HG02970 (cell line): ENCODE results near the gene SERPINA6.
"Not testable (repeated sequence)": the region's sequence is repeated elsewhere in the genome, so short reads cannot be mapped to it uniquely, and the experiment has no call there.

Experiments
- ATAC-seq: cut with Tn5 transposase; IDR thresholded peaks from one replicate; pipeline ENCODE4 v1.9.1; 2021; ENCODE audit warnings: mild to moderate bottlenecking, moderate library complexity, moderate number of reproducible peaks; ENCODE audit not compliant: unreplicated experiment, low FRiP score

Gene SERPINA6

DNA sequence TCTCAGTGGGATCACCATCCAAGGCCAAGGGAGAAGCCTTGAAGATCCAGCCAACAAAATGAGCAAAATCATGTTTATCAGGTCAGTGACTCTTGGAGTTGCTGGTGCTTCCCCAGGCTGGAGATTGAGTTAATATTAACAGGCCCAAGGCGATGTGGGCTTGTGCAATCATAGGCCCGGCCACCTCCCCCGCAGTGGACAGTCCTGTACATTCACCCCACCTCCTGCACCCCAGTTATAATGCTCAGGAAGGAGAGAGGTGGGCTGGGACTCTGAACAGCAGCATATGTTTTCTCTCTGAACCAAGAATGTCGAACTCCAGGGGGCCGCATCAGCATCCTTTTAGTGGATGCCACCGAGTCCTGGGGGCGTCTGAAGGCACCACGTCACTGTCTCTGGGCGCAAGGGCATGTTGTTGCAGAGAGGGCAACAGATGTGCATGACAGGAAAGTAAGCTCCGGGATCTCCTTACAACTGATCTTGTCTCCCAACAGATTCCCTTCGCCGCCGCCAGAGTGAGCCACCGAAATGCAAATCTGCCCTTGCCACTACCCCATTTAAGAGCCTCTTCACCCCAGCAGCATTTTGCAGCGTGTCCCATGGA is 32.2 kb upstream of the SERPINA6 start:
- ATAC-seq = no peak

DNA sequence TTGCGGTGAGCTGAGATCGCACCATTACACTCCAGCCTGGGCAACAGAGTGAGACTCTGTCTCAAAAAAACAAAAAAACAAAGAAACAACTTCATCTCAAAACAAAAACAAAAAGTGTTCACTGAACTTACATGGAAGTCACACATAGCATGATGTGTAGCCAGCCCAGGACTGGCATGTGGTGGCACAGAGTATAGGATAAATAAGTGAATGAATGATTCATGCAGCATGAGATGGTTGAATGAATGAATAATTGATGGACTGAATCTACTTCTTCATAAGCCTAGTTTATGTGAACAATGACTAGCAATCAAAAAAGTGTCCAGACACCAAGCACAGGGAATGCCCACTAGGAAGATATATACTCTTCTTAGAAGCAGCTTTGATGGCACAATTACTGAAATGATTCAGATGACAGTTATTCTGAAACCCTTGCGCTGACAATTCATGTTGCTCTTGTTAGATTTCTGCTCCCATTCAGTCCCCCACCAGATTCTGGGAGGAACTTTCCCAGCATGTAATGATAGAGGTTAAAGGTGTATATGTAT is 31.6 kb upstream of the SERPINA6 start:
- no peak for ATAC-seq

DNA sequence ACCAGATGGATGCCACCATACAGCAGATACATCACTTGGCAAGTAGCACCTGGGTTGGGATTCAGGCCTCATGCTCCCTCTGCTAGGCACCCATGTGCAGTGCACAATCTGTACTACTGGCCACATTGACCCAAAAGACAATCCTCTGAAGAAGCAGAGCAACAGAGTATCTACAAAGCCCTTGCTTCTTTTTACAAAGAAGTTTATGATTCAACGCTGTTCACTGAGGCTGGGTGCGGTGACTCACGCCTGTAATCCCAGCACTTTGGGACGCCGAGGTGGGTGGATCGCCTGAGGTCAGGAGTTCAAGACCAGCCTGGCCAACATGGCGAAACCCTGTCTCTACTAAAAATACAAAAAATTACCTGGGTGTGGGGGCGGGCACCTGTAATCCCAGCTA is 31.1 kb upstream of the SERPINA6 start:
- ATAC-seq = not testable (repeated sequence)

DNA sequence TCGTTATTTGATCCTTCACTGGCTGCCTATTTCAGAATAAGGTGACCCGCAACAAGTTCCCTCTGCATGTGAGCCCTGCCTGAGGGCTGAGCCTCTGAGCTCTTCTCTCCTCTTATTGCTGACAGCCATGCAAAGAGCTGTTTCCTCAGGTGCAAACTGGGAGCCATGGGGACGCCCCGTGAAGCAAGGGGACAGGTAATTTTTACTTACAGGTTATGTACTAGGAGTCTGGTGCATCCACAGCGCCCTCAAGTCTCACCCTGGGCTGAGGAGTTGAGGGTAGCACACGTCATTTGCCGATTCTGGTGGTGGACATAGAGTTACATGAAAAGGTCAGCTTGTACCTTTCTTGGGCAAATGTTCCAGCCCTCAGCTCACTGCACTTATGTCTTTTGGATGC is 26.1 kb upstream of the SERPINA6 start:
- ATAC-seq = no peak

DNA sequence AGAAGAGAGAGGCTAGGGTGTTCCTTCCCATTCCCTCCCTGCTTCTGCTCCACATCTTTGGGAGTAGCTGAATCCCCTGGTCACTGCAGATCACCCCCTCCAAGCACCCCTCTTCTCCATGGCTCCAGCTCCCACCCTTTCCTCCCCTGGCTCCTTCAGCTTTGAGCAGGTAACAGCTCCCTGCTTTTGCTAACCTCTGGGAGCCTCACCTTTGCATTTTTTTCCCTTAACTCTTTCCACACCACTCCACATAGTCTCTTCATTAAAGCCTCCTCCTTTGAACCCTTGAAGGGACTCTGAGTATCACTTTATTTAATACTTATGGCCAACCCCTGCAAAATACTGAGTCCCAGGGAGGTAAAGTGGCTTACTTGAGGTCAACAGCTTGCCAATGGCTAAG is 25.7 kb upstream of the SERPINA6 start:
- no peak for ATAC-seq

DNA sequence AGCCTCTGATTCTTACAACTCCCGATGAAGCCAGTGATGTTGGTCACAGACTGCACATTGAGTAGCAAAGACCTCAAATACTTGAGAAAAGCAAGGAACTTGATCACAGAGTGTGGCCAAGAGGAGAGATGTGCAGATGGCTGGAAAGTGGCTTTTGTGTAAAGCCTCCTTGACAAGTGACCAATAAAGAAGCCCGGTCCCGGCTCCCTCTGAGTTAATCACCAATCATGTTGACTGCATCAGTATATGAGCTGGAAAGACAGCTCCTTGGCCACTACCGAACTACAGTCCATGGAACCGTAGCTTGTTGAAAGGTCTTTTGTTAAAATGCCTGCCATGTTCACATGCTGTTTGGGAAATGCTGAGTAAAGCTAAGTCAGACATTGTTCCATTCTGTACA is 23.7 kb upstream of the SERPINA6 start:
- ATAC-seq = no peak

DNA sequence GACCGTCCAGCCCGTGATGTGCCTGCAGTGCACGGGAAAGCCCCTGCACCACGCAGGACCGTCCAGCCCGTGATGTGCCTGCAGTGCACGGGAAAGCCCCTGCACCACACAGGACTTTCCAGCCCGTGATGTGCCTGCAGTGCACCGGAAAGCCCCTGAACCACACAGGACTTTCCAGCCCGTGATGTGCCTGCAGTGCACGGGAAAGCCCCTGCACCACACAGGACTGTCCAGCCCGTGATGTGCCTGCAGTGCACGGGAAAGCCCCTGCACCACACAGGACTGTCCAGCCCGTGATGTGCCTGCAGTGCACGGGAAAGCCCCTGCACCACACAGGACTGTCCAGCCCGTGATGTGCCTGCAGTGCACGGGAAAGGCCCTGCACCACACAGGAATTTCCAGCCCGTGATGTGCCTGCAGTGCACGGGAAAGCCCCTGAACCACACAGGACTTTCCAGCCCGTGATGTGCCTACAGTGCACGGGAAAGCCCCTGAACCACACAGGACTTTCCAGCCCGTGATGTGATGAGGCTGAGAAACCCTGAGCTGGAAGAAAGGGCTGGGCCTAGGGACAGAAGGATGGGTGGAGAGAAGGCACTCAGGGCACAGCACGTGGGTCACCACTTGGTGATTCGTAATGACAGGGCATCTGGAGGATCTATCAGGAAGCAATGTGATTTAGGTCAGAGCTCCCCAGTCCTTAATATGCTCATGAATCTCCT is 23.1 kb upstream of the SERPINA6 start:
- peak; percentile 75 for ATAC-seq

DNA sequence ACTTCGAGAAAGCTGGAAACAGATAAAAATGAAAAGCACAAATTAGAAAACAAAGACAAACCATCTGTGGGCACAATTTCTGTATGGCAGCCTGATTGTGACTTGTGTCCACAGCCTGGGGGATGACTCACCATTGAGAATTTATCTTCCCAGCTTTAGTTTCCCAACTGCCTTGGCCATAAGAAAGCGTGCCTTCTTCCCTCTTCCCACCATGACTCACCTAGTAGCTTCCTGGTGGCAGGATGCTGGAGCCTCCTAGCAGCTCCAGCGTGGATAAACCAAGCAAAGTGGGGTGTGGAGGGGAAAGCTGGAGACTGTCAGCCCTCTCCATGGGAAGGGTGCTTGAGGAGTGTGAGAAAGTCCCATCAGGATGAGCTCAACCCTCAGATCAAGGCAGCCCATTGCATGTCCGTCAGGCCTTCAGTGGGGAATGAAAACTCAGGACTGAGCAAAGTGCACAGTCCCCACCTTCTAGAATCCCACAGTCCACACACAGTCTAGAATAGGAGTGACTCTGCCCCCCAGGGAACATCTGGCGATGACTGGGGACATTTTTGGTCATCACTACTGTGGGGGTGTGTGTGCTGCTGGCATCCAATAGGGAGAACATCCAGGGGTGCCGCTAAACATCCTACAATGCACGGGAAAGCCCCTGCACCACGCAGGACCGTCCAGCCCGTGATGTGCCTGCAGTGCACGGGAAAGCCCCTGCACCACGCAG is 22.4 kb upstream of the SERPINA6 start:
- no peak for ATAC-seq

DNA sequence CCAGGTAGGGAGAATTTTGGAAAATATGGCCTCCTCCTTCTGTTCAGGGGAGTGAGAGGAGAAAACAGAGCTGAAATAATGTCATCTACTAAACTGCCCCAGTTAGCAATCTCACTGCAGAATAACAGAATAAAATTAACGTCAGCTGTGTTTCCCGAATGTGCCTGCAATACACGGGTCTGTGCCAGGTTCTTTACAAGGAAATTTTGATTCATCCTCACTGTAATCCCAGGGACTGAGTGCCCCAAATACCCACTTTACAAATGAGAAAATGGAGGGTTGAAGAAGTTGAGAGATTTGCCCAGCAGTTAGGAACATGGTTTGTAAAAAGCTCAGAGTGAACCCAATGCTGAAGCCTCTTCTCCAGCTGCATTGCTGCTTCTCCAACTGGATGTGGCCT is 21.3 kb upstream of the SERPINA6 start:
- ATAC-seq = no peak

DNA sequence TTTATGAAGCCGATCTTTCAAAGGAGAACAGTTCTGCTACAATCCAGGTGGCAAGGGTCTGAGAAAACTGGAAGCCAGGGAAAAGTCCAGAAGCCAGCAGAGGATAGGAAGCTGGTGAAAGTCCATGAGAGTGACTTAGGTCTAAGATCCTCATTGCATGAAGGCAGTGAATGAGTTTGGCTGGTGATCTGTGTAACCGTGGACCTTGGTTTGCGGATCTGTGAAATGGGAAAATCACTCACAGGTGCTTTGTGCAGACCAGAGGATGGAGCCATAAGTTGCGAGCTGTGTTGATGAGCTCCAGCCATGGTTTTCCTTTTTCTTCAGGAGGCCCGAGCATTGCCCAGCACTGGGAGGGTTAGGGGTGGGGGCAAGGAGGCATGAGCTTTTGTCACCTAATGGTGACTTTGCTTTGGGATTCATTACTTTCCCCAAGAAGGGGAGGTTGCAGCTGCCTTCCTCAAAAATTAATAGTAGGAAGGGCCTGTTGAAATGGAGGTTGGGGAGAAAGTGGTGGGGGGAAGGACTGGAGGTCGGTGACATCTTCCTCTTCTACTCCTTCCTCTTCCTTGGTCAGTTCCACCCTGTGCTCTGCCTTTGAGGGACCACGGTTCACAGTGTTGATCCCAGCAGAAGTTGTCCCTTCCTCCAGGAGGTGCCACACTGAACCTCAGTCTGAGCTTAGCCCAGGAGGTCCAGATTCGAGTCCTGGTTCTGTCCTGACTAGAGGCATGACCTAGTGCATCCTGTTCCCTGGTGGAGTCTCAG is 20.3 kb upstream of the SERPINA6 start:
- ATAC-seq = no peak

DNA sequence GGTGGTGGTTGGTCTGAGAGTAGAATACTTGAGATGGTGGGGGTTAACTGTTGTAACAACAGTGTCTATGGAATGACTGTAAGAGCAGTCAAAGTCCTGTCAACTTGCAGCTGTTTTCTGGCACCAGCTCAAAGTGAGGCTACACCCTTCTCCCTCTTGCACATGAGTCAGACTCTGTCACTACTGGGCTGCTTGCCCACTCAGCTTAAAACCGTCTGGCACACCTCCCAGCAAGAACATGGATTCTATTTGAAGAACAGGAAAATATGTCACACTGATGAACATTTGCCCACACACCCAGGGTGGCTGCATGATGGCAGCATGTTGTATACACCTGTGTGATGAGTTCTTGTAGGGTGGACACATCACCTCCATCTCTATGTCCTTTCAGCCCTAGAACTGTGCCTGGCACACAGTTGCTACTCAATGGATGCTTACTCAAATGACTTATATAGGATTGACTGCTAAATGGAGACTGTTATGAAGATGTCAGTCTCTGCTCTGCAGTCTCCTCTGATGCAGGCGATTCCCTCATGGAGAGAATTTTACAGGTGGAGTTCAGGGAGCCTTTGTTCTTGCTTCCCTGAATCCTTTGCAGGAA is 19.3 kb upstream of the SERPINA6 start:
- ATAC-seq = no peak

DNA sequence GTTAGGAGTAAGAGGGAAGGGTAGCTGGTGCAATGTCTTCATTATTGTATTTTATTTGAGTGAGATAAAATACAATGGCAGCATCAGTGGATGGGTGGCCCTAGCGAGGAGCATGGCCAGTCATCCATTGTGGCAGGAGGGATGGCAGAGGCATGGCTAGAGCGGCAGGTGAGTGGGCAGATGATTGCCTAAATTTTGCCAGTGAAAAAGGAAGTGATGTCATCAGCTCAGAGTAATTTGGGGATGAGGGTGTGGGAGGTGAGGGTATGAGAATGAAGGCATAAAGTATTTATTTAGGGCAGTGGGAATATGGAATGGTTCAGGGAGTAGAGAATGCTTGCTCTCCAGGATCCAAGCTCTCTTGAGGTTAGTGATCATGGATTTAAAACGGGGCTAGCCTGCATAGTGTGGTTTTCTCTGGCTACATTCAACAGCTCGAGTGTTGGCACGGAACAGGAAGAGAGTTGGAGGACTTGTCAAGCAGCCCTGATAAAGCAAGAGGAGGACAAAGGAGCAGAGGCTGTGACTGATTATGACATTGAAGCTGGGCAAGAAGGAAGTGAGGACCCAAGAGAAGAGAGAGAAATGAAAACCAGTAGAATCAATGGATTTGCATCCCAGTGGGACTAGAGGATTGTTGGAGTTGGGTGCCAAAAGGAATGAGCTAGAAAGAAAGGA is 18.7 kb upstream of the SERPINA6 start:
- ATAC-seq = no peak

DNA sequence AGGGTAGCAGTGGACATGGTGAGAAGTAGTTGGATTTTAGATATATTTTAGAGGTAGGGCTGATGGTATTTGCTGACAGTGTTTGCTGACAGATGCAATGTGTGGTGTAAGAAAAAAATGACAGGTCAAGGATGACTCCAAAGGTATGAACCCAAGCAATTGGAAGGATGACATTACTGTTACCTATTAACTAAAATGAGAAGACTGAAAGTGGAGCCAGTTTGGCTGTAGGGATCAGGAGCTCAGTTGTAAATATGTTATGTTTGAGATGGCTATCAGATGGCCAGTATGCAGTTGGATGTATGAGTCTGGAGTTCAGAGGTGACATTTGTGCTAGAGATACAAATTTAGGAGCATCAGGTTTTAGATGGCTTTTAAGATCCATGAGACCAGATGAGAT is 17.4 kb upstream of the SERPINA6 start:
- ATAC-seq = no peak

DNA sequence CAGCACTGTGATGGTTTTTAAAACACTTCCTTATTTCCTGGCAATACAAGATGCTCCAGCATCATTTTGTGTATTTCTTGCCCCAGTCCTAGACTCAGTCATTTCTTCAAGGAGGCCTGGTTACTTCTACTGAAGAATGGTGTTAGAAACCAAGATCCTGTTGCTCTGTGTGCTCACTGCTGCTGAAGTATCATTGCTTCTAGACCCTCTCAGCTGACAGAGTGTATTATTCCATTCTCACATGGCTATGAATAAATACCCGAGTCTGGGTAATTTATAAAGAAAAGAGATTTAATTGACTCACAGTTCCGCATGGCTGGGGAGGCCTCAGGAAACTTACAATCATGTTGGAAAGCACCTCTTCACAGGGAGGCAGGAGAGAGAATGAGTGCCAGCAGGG is 14.9 kb upstream of the SERPINA6 start:
- no peak for ATAC-seq

DNA sequence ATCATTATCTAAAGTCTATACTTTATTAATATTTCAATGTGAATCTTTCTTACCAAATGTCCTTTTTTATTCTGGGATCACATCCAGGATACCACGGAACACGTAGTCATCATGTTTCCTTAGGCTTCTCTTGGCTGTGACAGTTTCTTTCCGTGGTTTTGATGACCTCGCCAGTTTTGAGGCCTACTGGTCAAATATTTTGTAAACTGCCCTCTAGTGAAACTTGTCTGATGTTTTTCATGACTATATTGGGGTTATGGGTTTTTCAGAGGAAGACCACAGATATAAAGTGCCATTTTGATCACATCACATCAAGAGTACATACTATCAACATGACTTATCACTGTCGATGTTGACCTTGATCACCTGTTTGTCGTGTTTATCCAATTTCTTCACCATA is 14.1 kb upstream of the SERPINA6 start:
- ATAC-seq = no peak

DNA sequence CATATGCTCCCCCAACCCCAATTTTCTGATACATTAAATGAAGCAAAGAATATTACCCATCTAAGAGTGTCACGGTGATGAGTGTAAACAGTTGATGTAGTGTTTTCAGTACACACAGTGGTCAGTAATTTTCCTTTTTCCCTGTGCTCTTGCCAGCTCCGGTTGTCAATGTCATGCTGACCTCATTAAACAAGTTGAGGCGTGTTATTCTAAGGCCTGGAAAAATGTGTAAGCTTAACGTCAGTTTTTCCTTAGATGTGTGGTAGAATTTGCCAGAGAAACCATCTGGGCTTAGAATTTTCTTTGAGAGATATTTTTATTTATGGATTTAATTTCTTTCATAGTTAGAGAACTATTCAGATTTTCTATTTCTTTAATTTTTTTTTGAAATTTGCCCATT is 11.7 kb upstream of the SERPINA6 start:
- no peak for ATAC-seq

DNA sequence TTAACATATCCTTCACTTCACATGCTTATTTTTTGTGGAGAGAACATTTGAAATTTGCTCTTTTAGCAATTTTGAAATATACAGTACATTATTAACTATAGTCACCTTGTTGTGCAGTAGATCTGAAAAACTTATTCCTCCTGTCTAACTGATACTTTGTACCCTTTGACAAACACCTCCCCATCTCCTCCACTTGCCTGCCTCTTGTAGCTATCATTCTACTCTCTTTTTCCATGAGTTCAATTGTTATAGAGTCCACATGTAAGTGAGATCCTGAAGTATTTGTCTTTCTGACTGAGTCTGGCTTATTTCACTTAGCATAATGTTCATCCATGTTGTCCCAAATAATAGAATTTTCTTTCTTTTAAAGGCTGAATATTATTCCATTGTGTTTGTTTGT is 9.5 kb upstream of the SERPINA6 start:
- no peak for ATAC-seq

DNA sequence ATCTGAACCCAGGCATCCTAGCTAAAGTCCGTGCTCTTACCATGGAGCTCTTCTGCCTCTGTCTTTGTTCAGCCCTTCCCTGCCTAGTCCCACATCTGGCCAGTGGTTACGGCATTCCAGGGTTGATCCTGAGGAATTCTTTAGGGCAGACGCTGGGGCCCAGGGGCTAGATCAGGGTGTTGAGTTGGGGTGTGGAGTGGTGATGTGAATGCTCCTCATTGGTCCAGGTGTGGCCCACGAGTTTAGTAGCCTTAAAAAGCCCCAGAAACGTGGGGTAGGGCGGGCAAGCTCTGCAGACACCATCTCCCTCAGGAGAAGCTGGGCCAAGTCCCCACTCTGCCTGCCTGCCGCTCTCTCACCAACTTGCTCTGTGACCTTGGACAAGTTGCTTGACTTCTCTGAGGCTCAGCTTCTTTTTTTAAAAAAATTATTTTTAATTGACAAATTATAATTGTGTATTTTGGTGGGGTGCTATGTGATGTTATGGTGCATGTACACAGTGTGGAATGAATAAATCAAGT is 9.0 kb upstream of the SERPINA6 start:
- ATAC-seq = no peak

DNA sequence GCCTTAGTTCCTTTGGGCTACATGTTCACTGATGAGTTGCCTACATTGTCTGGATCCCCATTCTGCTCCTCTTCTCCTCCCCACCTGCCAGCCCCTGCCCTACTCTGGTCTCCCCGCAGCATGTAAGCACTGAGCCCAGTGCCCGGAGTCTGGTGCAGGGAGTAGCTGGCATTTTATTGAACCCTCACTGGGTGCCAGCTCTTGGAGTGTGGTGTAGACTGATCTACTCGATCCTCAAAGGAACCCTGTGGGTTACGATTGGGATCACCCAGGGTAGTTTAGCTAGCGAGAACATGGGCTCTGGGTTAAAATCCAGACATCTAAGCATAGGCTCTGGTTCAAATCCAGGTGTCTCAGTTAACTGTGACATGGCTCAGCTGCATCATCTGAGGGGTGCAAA is 8.3 kb upstream of the SERPINA6 start:
- no peak for ATAC-seq

DNA sequence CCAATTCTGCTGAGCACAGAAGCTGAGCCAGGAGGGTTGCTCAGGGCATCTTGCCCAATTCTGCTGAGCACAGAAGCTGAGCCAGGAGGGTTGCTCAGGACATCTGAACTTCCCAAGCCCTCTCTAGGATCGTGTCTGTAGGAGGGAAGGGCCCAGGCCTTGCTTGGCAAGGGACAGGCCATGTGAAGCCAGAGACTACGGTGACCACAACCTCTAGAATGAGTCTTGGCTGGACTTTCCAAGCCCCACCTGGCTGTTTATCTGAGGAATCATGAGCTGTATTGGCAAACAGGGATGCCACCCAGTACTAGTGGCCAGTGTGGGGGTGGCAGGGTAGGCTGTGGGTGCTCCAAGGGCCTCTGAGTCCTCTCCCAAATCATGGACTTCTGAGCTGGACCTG is 7.7 kb upstream of the SERPINA6 start:
- no peak for ATAC-seq
